Measurements from ENCODE around the gene PAX8. TPM values are rescaled to one million over a fixed set of nuclear protein-coding genes. Genes with fewer than 3 reads are reported as not detected.

The PAX8 gene
- total and polyA plus RNA-seq, 2 of the 13 experiments (the other 11 are each of a cell fraction or from before 2014, with no cell fraction given) = 1.5 to 8.8 TPM

DNA sequence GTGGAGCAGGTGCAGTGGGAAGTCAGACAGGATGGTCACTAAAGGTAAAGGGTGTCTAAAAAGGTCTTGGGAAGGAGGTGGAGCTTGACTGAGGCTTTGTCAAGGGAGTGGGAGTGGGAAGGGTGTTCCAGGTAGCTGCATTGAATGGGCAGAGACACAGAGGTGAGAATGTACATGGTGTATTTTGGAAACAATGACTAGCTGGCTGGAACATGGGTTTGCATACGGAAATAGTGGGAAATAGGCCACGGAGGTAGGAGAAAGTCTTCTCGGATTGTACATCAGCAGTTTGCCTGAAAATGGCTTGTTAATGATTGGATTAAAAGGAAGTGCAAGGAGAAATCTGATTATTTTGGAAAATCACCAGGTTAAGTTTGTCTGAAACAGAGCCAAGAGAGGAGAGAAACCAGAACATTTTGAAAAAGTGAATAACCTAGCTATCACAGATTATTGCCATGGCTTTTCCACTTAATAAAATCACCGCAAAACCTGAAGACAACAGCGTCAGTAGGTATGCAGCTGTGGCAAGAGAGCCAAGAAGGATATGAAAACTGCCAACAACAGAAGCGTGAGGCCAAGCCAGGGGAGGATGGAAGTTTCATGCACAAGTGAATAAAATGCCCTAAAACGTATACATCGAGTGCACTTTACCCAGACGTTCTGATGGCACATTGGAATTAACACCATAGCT is 13.9 kb downstream of the PAX8 start:
- H3K4me1 ChIP-seq (ENCODE audit: insufficient read depth, low read length) = no peaks in the 10 kb centered on the region
- H4K20me1 ChIP-seq (ENCODE audit: insufficient read depth, low read length) = no peaks in the 10 kb centered on the region
- ATAC-seq (no peak), DNase-seq (ENCODE audit: low spot score) (no peak), FAIRE-seq (no peak)
- 54% methylated on average over 9 of the region's 9 CpGs for WGBS (ENCODE audit: low lambda C conversion rate)
- no peak for TF ChIP-seq KAT2B (IDR thresholded peaks at IDR 0.05; ENCODE audit: borderline replicate concordance, low read depth, low read length)
- TF ChIP-seq MXD4 (CRISPR knock-in tag; IDR thresholded peaks at IDR 0.05) = no peak
- TF ChIP-seq TEAD2 (CRISPR knock-in tag; IDR thresholded peaks at IDR 0.05) = no peak
- TF ChIP-seq, protein P1, sequence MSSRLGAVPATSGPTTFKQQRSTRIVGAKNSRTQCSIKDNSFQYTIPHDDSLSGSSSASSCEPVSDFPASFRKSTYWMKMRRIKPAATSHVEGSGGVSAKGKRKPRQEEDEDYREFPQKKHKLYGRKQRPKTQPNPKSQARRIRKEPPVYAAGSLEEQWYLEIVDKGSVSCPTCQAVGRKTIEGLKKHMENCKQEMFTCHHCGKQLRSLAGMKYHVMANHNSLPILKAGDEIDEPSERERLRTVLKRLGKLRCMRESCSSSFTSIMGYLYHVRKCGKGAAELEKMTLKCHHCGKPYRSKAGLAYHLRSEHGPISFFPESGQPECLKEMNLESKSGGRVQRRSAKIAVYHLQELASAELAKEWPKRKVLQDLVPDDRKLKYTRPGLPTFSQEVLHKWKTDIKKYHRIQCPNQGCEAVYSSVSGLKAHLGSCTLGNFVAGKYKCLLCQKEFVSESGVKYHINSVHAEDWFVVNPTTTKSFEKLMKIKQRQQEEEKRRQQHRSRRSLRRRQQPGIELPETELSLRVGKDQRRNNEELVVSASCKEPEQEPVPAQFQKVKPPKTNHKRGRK (CRISPR knock-in tag; IDR thresholded peaks at IDR 0.05) = no peak
- TF ChIP-seq, protein P2, sequence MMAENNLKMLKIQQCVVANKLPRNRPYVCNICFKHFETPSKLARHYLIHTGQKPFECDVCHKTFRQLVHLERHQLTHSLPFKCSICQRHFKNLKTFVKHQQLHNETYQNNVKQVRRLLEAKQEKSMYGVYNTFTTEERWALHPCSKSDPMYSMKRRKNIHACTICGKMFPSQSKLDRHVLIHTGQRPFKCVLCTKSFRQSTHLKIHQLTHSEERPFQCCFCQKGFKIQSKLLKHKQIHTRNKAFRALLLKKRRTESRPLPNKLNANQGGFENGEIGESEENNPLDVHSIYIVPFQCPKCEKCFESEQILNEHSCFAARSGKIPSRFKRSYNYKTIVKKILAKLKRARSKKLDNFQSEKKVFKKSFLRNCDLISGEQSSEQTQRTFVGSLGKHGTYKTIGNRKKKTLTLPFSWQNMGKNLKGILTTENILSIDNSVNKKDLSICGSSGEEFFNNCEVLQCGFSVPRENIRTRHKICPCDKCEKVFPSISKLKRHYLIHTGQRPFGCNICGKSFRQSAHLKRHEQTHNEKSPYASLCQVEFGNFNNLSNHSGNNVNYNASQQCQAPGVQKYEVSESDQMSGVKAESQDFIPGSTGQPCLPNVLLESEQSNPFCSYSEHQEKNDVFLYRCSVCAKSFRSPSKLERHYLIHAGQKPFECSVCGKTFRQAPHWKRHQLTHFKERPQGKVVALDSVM (CRISPR knock-in tag; IDR thresholded peaks at IDR 0.05) = no peak
- no peak for TF ChIP-seq RAD51 (IDR thresholded peaks at IDR 0.05; ENCODE audit: borderline replicate concordance)
- TF ChIP-seq TCF12 (IDR thresholded peaks at IDR 0.05) = no peak
- TF ChIP-seq TCF12 (CRISPR knock-in tag; IDR thresholded peaks at IDR 0.05) = no peak
- TF ChIP-seq, protein P3, sequence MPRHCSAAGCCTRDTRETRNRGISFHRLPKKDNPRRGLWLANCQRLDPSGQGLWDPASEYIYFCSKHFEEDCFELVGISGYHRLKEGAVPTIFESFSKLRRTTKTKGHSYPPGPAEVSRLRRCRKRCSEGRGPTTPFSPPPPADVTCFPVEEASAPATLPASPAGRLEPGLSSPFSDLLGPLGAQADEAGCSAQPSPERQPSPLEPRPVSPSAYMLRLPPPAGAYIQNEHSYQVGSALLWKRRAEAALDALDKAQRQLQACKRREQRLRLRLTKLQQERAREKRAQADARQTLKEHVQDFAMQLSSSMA (CRISPR knock-in tag; IDR thresholded peaks at IDR 0.05) = no peak
- no peak for TF ChIP-seq ZSCAN12 (CRISPR knock-in tag; IDR thresholded peaks at IDR 0.05)
- intact Hi-C loops (cut with micrococcal nuclease; ENCODE audit: unreplicated experiment) = no loop called here
- H3K79me2 ChIP-seq (ENCODE audit: insufficient read depth, low read length) = no peaks in the 10 kb centered on the region
- H3K9me3 ChIP-seq (ENCODE audit: low read length) = no peaks in the 10 kb centered on the region
- CTCF ChIA-PET (ENCODE audit: low intra/inter-chr PET ratio, low total read pairs) = no interaction called here
- no peak overlapping the region for H3K4me3 ChIP-seq (replicated peaks in 1 of 3; ENCODE audit: insufficient read depth in 1 of 3, low read depth in 2 of 3, low read length in 3 of 3)
- H3K4me2 ChIP-seq (ENCODE audit: low read depth, low read length) = no peak overlapping the region
- H3K27me3 ChIP-seq (ENCODE audit: control insufficient read depth in 1 of 2, insufficient read depth in 2 of 2, low read length in 2 of 2) = peaks cover 5 to 14% of the 10 kb centered on the region in 2 experiments; a peak in 4 of 5 replicates
- H3K9ac ChIP-seq (ENCODE audit: insufficient read depth, low read depth, low read length) = no peak overlapping the region
- H3K27ac ChIP-seq (ENCODE audit: extremely low read length, insufficient read depth, low read length) = no peak overlapping the region
- no peak overlapping the region for H2AFZ ChIP-seq (ENCODE audit: low read length)
- POLR2A ChIA-PET = interaction anchor here (0.8 kb wide), 1 partner anchor 18 kb away, joined by 3 read pairs; no protein-coding TSS in a partner anchor
- no peaks in the 10 kb centered on the region for H3K36me3 ChIP-seq (replicated peaks in 1 of 2; ENCODE audit: control insufficient read depth in 1 of 2, insufficient read depth in 2 of 2, low read length in 2 of 2)
- in situ Hi-C loops (cut with HindIII; ENCODE audit: extremely low pct_ligation_motif_present, low pct_unique_long_range_greater_than_20kb) = loop anchor here (25.0 kb wide), 1 partner anchor 97 kb away; no protein-coding TSS in a partner anchor
- BruUV-seq (replicated peaks) = no TSS peak
